GDM1 (cell line): ENCODE data around the gene AP5Z1.
"Not testable (repeated sequence)": the region's sequence is repeated elsewhere in the genome, so short reads cannot be mapped to it uniquely, and the experiment has no call there.

Source experiments
- DNase-seq: peaks from one replicate; lab custom pipeline; 2025; lab: John Stamatoyannopoulos, UW

AP5Z1 gene

DNA sequence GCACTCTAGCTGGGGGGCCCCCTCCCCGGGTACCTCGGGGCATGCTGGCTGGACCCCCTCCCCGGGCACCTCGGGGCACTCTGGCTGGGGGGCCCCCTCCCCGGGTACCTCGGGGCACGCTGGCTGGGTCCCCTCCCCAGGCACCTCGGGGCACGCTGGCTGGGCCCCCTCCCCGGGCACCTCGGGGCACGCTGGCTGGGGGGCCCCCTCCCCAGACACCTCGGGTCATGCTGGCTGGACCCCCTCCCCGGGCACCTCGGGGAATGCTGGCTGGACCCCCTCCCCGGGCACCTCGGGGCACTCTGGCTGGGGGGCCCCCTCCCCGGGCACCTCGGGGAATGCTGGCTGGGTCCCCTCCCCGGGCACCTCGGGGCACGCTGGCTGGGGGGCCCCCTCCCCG lies 27.2 kb downstream of the AP5Z1 start:
- DNase-seq: not testable (repeated sequence)

DNA sequence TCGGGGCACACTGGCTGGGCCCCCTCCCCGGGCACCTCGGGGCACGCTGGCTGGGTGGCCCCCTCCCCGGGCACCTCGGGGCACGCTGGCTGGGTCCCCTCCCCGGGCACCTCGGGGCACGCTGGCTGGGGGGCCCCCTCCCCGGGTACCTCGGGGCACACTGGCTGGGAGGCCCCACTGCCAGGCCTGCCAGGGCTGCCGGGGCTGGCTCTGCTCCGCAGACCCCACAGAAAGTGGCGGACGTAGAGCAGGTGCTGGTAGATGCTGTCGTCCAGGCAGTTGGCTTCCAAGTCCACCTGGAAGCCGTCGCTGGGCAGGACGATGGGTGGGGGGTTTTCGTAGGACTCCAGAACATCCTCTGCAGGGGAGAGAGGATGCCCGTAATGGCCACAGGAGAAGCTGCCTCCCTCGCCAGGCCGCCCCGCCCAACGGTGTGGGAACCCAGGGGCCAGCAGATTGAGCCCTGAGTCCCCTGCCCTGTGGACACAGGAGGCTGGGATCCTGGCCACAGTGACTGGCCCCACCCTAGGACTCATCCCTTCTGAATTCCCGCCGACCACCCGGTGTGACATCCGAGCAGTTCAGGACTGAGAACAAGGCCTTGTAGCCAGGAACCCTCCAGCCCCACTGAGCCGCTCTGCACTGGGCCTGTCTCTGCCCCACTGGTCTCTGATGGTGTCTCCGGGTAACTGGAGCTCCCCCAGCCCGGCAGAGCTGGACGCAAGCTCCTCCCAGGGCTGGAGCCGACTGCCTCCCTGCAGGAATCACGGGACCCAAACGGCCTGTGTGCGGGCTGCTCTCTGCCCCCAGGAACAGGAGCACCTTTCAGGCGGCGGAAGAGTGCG lies 28.2 kb downstream of the AP5Z1 start:
- no peak for DNase-seq

DNA sequence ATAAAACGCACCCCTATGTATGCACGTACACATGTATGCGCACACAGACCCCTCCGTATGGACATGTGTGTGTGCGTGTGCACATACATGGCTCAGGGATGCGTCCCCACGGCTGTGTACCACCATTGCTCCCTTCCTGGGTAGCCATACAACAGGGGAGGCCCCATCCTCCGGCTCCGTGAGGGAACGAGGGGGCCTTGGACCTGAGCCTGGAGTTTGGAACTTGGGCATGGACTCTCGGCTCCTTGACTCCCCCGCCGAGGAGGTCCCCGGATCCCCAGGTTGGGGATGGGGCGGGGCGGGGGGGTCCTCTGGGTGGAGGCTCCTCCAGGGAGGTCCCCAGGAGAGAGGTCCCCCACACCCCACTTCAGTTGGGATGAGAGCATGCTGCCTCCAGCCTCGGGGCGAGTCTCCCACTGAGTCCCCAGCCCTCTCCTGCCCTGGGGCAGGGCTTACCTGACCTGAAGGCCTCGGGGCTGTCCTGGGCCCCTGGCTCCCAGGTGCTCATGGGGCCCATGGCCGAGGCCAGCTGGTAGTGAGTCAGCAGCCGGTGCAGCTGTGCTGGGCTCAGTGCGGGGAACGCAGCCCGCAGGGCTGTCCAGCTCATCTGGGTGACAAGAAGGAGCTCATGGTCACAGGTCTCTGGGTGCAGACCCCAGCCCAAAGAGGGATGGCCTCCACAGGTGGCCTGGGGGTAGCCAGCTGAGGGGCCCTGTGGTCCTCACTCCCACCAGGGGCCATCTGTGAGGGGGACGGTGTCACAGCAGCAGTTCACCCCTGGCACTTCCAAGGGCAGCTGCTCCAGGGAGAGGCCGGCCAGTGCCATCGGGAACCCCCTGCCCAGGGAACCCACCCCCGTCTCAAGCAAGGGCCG lies 29.9 kb downstream of the AP5Z1 start:
- DNase-seq: no peak

DNA sequence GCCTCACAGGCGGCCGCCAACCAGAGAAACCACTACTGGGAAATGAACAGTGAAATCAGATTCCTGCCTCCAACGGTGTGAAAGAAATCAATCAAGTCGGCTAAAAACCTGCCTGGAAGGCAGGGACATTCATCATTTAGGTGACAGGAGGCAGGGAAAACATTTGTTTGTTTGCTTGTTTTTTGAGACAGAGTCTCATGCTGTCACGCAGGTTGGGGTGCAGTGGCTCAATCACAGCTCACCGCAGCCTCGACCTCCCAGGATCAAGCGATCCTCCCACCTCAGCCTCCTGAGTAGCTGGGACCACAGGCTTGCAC lies 30.5 kb downstream of the AP5Z1 start:
- no peak for DNase-seq

DNA sequence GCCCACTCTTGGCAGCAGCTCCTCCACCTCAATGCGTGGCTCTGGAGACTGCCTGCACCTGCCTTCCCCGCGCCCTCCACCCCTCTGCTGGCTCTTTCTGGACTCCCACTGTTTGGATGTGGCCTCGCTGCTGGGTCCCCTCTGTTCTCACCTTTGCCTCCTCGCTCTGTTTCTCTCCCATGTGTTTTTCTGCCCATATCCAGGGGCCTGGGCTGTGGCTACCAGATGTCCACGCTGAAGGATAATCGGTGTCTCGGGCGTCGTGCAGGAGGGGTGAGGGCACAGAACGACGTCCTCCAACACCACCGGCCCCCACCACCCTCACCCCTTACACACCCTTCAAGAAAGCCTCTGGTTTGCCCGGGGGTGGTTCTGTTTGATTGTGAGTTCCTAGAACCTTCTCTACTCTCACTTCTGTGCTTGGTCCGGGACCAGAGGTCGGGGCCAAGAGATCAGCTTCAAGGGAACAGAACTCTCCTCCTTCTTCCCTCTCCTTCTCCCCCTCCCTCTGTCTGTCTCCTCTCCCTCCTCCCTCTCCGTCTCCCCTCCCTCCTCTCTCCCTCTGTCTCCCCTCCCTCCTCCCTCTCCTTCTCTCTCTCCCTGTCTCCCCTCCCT lies 31.7 kb downstream of the AP5Z1 start:
- DNase-seq: no peak

DNA sequence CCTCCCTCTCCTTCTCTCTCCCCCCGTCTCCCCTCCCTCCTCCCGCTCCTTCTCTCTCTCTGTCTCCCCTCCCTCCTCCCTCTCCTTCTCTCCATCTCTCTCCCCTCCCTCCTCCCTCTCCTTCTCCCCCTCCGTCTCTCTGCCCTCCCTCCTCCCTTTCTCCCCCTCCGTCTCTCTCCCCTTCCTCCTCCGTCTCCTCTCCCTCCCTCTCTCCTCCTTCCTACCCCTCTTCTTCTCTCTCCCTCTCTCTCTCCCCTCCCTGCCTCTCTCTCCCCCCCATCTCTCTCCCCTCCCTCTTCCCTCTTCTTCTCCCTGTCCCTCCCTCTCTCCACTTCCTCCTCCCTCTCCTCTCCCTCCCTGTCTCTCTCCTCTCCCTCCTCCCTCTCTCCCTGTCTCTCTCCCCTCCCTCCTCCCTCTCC lies 32.2 kb downstream of the AP5Z1 start:
- DNase-seq: no peak

DNA sequence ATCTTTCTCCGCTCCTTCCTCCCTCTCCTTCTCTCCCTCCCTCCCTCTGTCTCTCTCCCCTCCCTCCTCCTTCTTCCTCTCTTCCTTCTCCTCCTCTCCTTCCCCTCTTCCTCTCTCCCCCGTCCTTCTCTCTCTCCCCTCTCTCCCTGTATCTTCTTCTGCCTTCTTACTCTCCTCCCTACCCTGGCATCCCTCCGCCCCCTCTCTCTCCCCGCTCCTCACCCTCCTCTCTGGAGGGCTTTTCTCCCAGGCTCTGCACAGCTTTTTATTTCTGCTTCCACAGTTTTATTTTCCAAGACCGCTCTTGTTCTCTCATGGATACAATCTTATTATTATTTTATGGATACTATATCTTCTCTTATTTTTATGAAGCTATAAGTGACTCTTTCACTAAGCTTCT lies 32.6 kb downstream of the AP5Z1 start:
- DNase-seq: no peak

DNA sequence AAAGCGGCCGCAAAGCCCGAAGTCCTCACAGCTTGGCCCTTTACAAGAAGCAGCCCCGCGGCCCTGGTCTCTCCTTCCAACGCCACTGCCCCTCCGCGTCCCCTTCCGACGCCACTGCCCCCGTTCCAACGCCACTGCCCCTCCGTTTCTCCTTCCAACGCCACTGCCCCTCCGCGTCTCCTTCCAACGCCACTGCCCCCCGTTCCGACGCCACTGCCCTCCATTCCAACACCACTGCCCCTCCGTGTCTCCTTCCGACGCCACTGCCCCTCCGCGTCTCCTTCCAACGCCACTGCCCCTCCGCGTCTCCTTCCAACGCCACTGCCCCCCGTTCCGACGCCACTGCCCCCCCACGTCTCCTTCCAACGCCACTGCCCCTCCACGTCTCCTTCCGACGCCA lies 33.1 kb downstream of the AP5Z1 start:
- no peak for DNase-seq

DNA sequence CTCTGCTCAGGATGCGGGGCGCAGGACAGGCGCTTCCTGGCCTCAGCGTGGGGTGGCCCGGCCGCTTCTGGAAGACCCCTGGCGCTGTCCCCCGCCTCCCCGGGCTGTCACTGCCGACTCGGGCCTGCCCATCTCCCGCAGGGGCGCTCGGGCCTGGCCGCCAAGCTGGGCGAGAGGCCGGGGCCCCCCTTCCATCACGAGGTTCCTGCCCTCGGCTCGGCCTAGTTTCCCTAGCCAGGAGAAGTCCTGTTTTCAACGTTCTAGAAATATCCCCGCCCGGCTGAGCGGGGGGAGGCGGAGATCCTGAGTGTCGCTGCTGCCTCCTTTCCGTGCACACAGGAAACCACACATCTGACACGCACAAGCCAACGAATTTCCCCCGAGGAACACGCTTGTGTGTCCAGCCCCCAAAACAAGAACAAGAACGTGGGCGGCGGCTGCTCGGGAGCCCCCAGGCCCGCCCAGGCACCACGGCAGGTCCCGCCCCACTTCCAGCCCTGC lies 33.7 kb downstream of the AP5Z1 start:
- DNase-seq: peak; percentile 39

DNA sequence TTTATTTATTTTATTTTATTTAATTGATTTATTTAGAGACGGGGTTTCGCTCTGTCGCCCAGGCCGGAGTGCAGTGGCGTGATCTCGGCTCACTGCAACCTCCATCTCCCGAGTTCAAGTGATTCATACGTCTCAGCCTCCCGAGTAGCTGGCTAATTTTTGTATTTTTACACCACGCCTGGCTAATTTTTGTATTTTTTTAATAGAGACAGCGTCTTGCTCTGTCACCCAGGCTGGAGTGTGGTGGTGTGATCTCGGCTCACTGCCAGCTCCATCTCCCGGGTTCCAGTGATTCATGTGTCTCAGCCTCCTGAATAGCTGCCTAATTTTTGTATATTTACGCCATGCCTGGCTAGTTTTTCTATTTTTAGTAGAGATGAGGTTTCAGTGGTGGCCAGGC lies 34.2 kb downstream of the AP5Z1 start:
- DNase-seq: no peak

DNA sequence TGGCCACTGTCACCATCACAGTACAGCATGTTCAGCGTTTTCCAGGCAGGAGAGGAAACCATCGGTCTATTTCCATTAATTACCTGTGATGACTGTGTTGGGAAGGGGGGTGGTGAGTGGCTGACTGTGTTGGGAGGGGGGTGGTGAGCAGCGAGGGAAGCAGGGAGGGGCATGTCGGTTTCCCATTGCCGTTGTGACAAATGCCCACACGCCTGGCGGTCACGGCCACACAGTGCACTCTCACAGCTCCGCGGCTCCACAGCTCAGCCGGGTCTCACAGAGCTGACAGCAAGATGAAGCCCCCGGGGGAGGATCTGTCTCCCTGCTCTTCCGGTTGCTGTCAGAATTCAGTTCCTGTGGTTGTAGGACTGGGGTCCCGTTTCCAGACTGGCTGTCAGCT lies 39.0 kb downstream of the AP5Z1 start:
- no peak for DNase-seq

DNA sequence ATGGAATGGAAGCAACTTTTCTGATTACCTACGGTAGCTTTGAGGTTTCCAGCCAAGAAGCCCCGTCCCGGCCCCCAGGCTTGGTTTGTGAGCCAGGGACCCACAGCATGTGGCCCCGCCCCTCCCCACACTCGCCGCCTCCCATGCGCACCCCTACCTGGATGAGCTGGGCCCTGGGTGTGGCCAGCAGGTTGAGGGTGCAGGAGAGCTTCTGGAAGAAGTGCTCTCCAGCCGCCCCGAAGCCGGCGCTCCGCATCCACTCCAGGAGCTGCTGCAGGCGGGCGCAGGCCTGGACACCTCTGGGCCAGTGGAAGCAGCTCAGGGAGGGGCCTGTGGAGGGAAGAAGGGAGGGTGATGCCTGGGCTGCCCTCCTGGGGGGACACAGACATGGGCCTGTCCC lies 39.7 kb downstream of the AP5Z1 start:
- DNase-seq: no peak

DNA sequence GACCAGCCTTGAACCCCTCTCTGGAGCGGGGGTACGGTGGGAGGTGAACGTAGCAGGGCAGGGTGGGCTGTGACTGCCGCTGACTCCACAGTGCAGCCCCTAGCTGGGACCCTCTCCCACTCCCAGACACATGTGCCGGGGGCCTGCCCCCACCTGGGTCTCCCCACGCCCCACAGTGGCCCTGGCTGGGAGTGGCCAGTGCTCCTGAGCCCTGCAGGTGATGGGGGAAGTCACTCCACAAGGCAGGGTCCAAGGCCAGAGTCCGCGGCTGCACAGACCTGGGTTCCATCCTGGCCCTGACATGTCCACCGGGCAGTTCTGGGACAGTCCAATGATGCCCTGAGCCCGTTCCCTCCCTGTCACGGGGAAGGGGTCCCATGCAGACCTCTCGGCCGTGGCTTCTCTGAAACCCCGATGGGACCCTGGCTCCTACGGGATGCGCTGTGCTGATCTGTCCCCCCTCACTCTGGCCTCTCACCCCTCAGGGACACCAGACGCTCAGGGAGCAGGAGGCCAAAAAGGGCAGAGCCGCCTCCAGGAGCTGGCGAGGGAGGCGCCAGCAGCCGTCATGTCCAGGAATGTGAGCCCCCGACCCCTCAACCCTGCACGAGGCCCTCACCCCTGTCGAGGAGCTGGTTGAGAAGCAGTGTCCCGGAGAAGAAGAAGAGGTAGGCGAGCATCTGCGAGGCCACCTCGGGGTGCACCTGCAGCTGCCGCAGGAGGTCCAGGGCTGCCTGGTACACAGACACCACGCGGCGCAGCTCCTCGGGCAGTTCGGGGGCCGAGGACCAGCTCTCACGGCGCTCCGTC lies 40.4 kb downstream of the AP5Z1 start:
- DNase-seq: no peak

DNA sequence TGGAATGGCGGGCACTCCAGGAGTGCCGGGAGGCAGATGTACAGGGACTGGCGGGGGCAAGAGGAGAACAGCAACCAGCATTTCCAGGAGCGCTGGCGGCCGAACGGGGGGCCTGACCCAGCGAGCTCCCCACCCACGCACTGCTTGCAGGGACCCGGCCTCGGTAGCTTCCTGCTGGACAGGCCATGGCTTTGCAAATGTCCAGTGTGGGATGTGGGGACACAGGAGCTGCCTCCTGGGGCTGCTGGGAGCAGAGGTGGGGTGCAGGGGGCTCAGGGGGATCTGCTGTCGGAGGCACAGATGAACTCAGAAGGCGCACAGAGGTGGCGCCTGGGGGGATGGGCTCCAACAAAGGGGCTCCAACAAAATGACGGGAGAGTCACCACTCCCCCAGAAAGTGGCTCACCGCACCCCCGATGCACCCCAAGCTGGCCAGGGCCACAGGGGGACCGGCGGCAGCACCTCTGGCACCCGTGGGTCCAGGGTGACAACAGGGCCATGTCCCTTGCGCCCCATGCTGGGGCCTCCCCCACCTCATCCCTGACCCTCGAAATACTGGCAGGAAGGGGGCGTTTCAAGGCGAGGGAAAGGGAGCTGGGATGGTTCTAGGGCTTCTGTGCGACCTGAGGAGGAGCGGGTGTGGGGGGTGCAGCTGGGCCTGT lies 41.1 kb downstream of the AP5Z1 start:
- DNase-seq: no peak

DNA sequence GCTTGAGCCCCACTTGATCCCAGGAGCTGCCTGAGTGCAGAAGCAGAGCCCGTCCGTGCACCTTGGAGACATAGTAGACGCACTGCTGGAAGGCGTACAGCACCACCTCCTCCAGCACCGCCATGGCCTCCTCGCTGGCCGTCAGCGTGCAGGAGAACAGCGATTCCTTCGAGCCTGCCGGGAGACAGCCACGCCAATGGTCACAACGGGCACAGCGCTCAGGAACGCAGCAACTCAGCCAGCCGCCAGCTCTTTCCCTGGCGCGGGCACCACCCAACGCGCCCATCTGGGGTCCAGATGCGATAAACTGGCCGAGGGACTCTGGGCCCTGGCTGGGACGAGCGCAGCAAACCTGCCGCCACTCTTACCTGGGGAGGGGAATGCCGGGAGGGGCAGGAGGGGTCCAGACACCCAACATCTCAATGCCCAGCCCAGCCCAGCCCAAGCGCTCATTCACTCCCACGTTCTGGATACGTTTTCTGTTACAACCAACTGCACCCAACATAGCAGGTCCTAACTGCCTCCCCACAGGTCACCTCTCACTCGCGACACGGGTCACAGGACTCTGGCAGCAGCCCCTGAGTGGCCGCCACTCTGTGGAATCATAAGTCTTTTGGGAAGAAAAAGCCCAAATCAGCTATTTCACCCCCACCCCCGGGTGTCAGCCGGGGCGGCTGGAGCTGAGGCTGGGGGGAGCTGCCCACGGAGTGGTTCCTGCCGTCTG lies 41.9 kb downstream of the AP5Z1 start:
- no peak for DNase-seq

DNA sequence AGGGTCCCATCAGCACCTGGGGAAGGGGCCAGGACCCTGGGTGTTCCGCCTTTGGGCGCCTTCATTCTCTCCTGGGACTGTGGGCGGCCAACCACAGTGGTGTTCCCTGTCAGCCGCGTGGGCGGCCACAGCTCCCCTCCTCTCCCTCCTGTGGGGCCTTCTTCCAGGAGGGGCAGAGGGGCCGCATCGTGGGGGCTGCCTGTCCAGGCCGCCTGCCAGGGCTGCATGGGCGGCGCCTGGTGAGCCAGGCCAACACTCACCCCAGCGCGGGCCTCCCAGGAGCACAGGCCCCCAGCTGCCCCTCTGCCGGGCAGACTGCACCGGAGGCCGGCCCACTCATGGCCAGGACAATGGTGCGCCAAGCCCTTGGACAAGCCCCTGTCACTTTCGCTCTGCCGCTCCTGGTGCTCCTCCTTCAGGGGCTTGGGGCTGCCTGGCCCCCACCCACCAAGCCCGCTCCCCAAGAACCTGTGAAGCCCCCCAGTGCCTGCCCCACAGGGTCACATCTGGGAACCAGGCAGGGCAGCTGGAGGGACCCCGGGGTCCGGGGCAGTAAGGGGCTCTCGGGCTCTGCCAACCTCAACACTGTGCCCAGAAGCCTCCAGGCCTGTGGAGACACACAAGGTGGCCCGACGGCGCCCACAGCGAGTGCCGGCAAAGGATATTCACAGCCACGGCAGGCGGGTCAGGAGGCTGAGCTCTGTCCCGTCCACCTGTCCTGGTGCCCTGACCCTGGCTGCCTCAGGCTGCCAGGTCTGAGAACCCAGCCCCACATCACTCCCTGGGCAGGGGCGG lies 42.8 kb downstream of the AP5Z1 start:
- no peak for DNase-seq

DNA sequence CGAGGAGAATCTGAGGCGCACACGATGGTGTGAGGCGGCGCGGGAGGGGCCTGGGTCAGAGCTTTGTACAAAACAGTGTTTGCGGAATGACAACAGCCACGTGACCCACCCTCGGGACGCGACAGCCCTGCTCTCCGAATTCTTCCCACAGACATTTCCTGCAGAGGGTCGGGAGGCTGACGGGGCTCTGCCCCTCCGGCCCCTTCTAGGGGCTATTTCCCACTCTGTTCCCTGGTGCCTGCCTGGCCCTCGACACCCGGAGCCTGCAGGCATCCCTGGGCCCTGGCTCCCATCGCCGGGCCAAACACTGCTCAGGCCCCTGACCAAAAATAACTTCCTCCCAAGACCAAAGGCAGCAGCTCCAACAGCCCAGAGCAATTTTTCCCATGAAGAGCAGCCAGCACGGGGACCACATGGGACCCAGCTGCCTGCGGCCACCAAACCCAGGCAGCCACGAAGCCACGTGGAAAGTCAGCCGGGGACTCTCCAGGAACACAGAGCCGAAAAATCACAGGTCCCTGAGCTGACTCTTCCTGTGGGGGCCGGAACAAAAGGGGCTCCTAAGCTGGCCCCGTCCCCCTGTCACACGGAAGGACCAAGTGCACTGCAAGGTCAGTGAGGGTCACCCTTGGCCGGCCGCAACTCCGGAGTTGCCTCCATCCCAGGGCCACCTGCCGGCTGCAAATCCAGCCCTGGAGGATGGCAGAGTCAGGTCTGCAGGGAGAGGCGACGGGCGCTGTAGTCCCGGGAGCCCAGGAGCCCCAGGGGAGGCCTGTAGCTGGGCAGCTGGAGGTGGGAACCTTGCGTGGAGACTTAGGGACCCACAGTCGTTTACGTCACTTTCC lies 44.4 kb downstream of the AP5Z1 start:
- DNase-seq: no peak

DNA sequence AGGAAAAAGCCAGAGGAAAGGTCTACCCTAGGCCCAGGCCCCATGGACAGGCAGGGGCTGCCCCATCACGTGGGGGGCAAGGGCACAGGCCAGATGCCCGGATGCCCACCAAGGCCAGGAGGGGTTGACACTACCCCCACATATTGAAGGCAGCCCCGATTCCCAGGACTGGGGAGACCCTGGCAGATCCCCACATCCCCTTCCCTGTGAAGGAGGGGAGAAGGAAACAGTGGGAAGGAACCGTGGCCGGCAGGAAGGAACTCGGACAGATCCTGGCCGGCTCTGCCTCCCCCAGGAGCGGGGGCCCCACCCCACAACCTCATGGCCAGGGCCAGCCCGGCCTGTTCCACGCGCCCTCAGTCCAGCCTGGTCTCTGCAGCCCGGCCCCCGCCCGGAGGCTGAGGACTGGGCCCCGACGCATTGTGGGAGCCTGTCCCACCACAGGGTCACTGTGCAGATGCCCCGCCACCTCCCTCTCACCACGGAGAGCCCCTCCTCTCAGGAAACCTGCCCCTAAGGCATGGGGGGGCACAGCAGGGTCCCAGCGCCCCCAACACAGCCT lies 45.1 kb downstream of the AP5Z1 start:
- DNase-seq: no peak
